Esophagus muscularis mucosa (tissue), 4 donors: ENCODE results near the gene BRAT1.

Experiments used
- EP300 ChIP-seq: sonication (generic); formaldehyde crosslinking; IDR thresholded peaks from one replicate; pipeline ENCODE4 v1.6.1; 2017; ENCODE audit warnings: antibody characterized with exemption
- POLR2AphosphoS5 ChIP-seq, 2 donors: sonication (generic); formaldehyde crosslinking; IDR thresholded peaks; one replicate each; pipeline ENCODE4 v1.6.1; 2017; ENCODE audit warnings: antibody characterized with exemption in 2 of 2
- TF ChIP-seq, protein P1 (sequence below), 3 experiments: fragments of 200-600 bp in 2 of 3; fragments of 450-650 bp in 1 of 3; sonication (generic) in 2 of 3; IDR thresholded peaks; one replicate each; pipeline ENCODE4 v1.5.1; 2017 to 2019; ENCODE audit warnings: antibody characterized with exemption in 3 of 3, mild to moderate bottlenecking in 2 of 3, moderate library complexity in 1 of 3

DNA sequence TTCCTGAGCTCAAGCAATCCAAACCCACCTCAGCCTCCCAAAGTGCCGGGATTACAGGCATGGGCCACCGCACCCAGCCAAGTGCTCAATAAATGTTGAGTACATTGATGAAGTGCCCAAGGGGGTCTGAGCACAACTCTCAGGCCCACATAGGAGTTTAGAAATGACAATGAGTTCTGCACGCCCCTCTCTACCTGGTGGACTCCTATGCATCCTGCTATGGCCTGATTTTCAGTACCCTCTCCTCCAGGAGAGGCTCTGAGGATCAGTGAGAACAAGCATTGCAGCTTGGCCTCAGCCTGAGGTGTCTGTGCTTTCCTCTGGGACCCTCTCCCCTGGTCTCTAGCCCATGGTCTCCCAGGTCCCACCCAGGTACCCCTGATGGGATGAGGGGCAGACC, 58.3 kb downstream of the BRAT1 start:
- TF ChIP-seq, protein P1, sequence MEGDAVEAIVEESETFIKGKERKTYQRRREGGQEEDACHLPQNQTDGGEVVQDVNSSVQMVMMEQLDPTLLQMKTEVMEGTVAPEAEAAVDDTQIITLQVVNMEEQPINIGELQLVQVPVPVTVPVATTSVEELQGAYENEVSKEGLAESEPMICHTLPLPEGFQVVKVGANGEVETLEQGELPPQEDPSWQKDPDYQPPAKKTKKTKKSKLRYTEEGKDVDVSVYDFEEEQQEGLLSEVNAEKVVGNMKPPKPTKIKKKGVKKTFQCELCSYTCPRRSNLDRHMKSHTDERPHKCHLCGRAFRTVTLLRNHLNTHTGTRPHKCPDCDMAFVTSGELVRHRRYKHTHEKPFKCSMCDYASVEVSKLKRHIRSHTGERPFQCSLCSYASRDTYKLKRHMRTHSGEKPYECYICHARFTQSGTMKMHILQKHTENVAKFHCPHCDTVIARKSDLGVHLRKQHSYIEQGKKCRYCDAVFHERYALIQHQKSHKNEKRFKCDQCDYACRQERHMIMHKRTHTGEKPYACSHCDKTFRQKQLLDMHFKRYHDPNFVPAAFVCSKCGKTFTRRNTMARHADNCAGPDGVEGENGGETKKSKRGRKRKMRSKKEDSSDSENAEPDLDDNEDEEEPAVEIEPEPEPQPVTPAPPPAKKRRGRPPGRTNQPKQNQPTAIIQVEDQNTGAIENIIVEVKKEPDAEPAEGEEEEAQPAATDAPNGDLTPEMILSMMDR (IDR thresholded peaks at IDR 0.05) = no peak
- TF ChIP-seq EP300 (no peak), POLR2AphosphoS5 (IDR thresholded peaks at IDR 0.05) (no peak)
